EH (cell line): ENCODE measurements around the gene SHISA6.
"Not testable (repeated sequence)": the region's sequence is repeated elsewhere in the genome, so short reads cannot be mapped to it uniquely, and the experiment has no call there.

Experiments used
- DNase-seq: peaks from one replicate; pipeline ENCODE4 v3.0.0-alpha.2; 2015; ENCODE audit warnings: low read depth

Gene SHISA6

GRCh38 chr17:11303773-11304394, 62.9 kb downstream of the SHISA6 start:
- no peak for DNase-seq

- no peak for DNase-seq
Measured at GRCh38 chr17:11304568-11304967, 63.6 kb downstream of the SHISA6 start.

GRCh38 chr17:11305524-11305923, 64.5 kb downstream of the SHISA6 start:
- DNase-seq: no peak

GRCh38 chr17:11308531-11308930, 67.5 kb downstream of the SHISA6 start:
- no peak for DNase-seq

- no peak for DNase-seq
Measured at GRCh38 chr17:11309033-11309432, 68.0 kb downstream of the SHISA6 start.

GRCh38 chr17:11309850-11310249, 68.8 kb downstream of the SHISA6 start:
- DNase-seq: no peak

- DNase-seq: not testable (repeated sequence)
Measured at GRCh38 chr17:11316451-11316850, 75.4 kb downstream of the SHISA6 start.

GRCh38 chr17:11318207-11318606, 77.2 kb downstream of the SHISA6 start:
- DNase-seq: no peak

- no peak for DNase-seq
Measured at GRCh38 chr17:11319894-11320293, 78.9 kb downstream of the SHISA6 start.

GRCh38 chr17:11324021-11324420, 83.0 kb downstream of the SHISA6 start:
- no peak for DNase-seq

- no peak for DNase-seq
Measured at GRCh38 chr17:11324846-11325420, 83.9 kb downstream of the SHISA6 start.

- no peak for DNase-seq
Measured at GRCh38 chr17:11326492-11326891, 85.5 kb downstream of the SHISA6 start.

- DNase-seq: no peak
Measured at GRCh38 chr17:11328770-11329169, 87.8 kb downstream of the SHISA6 start.

GRCh38 chr17:11330006-11330405, 89.0 kb downstream of the SHISA6 start:
- DNase-seq: no peak

GRCh38 chr17:11330826-11331225, 89.8 kb downstream of the SHISA6 start:
- DNase-seq: no peak

GRCh38 chr17:11331547-11332513, 90.8 kb downstream of the SHISA6 start:
- no peak for DNase-seq

GRCh38 chr17:11332706-11333105, 91.7 kb downstream of the SHISA6 start:
- no peak for DNase-seq

- no peak for DNase-seq
Measured at GRCh38 chr17:11334493-11334892, 93.5 kb downstream of the SHISA6 start.

- no peak for DNase-seq
Measured at GRCh38 chr17:11336290-11336689, 95.3 kb downstream of the SHISA6 start.

- DNase-seq: no peak
Measured at GRCh38 chr17:11340803-11341202, 99.8 kb downstream of the SHISA6 start.

GRCh38 chr17:11342138-11342537, 101.1 kb downstream of the SHISA6 start:
- DNase-seq: no peak

GRCh38 chr17:11349106-11349505, 108.1 kb downstream of the SHISA6 start:
- no peak for DNase-seq

GRCh38 chr17:11351479-11351878, 110.5 kb downstream of the SHISA6 start:
- DNase-seq: no peak
